Measurements from ENCODE around the gene ZNF841. TPM values are rescaled to one million over a fixed set of nuclear protein-coding genes. Genes with fewer than 3 reads are reported as not detected.
"Not testable (repeated sequence)": the region's sequence is repeated elsewhere in the genome, so short reads cannot be mapped to it uniquely, and the experiment has no call there.

The ZNF841 gene
- total RNA-seq, 1 donor from 2014 or later: 37.8 TPM

DNA sequence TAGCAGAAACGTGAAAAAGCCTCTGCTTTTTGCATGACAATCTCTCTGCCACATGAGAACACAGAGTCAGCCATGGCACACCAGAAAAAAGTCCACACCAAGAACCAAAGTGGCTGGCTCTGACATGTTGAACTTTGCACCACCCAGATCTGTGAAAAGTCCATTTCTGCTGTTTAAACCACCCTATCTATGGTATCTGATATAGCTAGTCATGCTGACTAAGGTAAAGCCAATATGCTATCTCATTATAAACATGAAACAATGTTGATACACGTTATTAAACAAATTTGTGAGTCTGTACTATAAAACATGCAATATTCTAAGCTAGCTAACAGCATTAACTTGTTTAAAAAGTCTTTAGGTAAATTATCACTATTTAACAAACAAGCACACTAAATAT lies 25.9 kb downstream of the ZNF841 start:
- H3K4me2 ChIP-seq (ENCODE audit: low read length): no peak overlapping the region
- no peak overlapping the region for H3K27ac Mint-ChIP-seq (ENCODE audit: unreplicated experiment)
- peaks cover 89% of the 10 kb centered on the region for H3K36me3 Mint-ChIP-seq (ENCODE audit: low read depth, unreplicated experiment)
- H3K27ac ChIP-seq (ENCODE audit: low read depth, low read length): no peak overlapping the region
- no peak overlapping the region for H3K4me3 ChIP-seq (ENCODE audit: insufficient read depth, low read depth, low read length)
- no peak overlapping the region for H3K4me3 Mint-ChIP-seq (ENCODE audit: unreplicated experiment)
- peaks cover 35% of the 10 kb centered on the region for H3K79me2 ChIP-seq (ENCODE audit: insufficient read depth, low read length)
- no peak for FAIRE-seq
- H3K36me3 ChIP-seq (ENCODE audit: insufficient read depth, low read length): peaks cover 44% of the 10 kb centered on the region
- no peak for DNase-seq (ENCODE audit: low read depth)
- H3K27me3 Mint-ChIP-seq (ENCODE audit: low read depth, unreplicated experiment): no peaks in the 10 kb centered on the region
- no peaks in the 10 kb centered on the region for H3K27me3 ChIP-seq (ENCODE audit: insufficient read depth, low read length)
- peaks cover 13% of the 10 kb centered on the region for H4K20me1 ChIP-seq (ENCODE audit: insufficient read depth, low read length)
- no peaks in the 10 kb centered on the region for H3K4me1 ChIP-seq (ENCODE audit: insufficient read depth, low read length)
- peaks cover 79% of the 10 kb centered on the region for H3K9me3 Mint-ChIP-seq (ENCODE audit: unreplicated experiment)
- no peak overlapping the region for H3K9ac ChIP-seq (ENCODE audit: low read length)
- H2AFZ ChIP-seq (ENCODE audit: low read depth, low read length): no peak overlapping the region
- TF ChIP-seq, protein P1, sequence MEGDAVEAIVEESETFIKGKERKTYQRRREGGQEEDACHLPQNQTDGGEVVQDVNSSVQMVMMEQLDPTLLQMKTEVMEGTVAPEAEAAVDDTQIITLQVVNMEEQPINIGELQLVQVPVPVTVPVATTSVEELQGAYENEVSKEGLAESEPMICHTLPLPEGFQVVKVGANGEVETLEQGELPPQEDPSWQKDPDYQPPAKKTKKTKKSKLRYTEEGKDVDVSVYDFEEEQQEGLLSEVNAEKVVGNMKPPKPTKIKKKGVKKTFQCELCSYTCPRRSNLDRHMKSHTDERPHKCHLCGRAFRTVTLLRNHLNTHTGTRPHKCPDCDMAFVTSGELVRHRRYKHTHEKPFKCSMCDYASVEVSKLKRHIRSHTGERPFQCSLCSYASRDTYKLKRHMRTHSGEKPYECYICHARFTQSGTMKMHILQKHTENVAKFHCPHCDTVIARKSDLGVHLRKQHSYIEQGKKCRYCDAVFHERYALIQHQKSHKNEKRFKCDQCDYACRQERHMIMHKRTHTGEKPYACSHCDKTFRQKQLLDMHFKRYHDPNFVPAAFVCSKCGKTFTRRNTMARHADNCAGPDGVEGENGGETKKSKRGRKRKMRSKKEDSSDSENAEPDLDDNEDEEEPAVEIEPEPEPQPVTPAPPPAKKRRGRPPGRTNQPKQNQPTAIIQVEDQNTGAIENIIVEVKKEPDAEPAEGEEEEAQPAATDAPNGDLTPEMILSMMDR (IDR thresholded peaks at IDR 0.05; ENCODE audit: insufficient read depth, low read depth, low read length): no peak
- no peak for TF ChIP-seq EZH2 (IDR thresholded peaks at IDR 0.05; ENCODE audit: insufficient read depth, low read length)
- no peaks in the 10 kb centered on the region for H3K4me1 Mint-ChIP-seq (ENCODE audit: low read depth, unreplicated experiment)
- peaks cover 60% of the 10 kb centered on the region for H3K9me3 ChIP-seq (ENCODE audit: insufficient read depth, low read depth, low read length)

DNA sequence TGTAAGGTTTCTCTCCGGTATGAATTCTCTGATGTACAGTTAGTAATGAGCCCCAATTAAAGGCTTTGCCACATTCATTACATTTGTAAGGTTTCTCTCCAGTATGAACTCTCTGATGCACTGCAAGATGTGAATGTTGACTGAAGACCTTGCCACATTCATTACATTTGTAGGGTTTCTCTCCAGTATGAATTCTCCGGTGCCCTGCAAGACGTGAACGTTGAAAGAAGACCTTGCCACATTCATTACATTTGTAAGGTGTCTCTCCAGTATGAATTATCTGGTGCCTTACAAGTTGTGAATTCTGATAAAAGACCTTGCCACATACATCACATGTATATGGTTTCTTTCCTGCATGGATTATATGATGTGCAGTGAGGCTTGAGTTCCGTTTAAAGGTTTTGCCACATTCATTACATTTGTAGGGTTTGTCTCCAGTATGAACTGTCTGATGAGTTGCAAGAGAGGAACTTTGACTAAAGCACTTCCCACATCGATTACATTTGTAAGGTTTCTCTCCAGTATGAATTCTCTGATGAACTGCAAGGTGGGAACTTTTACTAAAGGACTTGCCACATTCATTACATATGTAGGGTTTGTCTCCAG lies 29.2 kb downstream of the ZNF841 start:
- Histone ChIP-seq H4K20me1 (ENCODE audit: insufficient read depth, low read length) (peaks cover 17% of the 10 kb centered on the region), H3K79me2 (ENCODE audit: insufficient read depth, low read length) (peaks cover 28% of the 10 kb centered on the region), H3K4me3 (ENCODE audit: insufficient read depth, low read depth, low read length) (no peak overlapping the region), H3K4me2 (ENCODE audit: low read length) (no peak overlapping the region), H3K27me3 (ENCODE audit: insufficient read depth, low read length) (no peaks in the 10 kb centered on the region), H3K27ac (ENCODE audit: low read depth, low read length) (no peak overlapping the region), H2AFZ (ENCODE audit: low read depth, low read length) (no peak overlapping the region), H3K36me3 (ENCODE audit: insufficient read depth, low read length) (peaks cover 46% of the 10 kb centered on the region), H3K9ac (ENCODE audit: low read length) (no peak overlapping the region), H3K4me1 (ENCODE audit: insufficient read depth, low read length) (no peaks in the 10 kb centered on the region), H3K9me3 (ENCODE audit: insufficient read depth, low read depth, low read length) (peaks cover 75% of the 10 kb centered on the region)
- no peak overlapping the region for H3K27ac Mint-ChIP-seq (ENCODE audit: unreplicated experiment)
- no peaks in the 10 kb centered on the region for H3K4me1 Mint-ChIP-seq (ENCODE audit: low read depth, unreplicated experiment)
- H3K36me3 Mint-ChIP-seq (ENCODE audit: low read depth, unreplicated experiment): peaks cover 88% of the 10 kb centered on the region
- H3K27me3 Mint-ChIP-seq (ENCODE audit: low read depth, unreplicated experiment): no peaks in the 10 kb centered on the region
- TF ChIP-seq, protein P1 (IDR thresholded peaks at IDR 0.05; ENCODE audit: insufficient read depth, low read depth, low read length): no peak
- TF ChIP-seq EZH2 (IDR thresholded peaks at IDR 0.05; ENCODE audit: insufficient read depth, low read length): no peak
- DNase-seq (ENCODE audit: low read depth) (no peak), FAIRE-seq (no peak)
- H3K9me3 Mint-ChIP-seq (ENCODE audit: unreplicated experiment): peaks cover 87% of the 10 kb centered on the region
- H3K4me3 Mint-ChIP-seq (ENCODE audit: unreplicated experiment): no peak overlapping the region

DNA sequence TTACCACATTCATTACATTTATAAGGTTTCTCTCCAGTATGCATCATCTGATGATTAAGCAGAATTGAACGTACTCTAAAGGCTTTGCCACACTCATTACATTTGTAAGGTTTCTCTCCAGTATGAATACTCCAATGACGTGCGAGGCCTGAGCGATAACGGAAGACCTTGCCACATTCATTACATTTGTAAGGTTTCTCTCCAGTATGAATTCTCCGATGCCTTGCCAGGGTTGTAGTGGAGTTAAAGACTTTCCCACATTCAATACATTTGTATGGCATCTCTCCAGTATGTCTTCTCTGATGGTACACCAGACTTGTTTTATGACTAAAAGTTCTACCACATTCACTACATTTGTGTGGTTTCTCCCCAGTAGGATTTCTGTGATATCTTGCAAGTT lies 30.2 kb downstream of the ZNF841 start:
- Histone ChIP-seq H3K4me3 (ENCODE audit: insufficient read depth, low read depth, low read length) (no peak overlapping the region), H3K36me3 (ENCODE audit: insufficient read depth, low read length) (peaks cover 45% of the 10 kb centered on the region), H3K4me2 (ENCODE audit: low read length) (no peak overlapping the region), H3K79me2 (ENCODE audit: insufficient read depth, low read length) (peaks cover 23% of the 10 kb centered on the region), H3K27me3 (ENCODE audit: insufficient read depth, low read length) (no peaks in the 10 kb centered on the region), H3K9me3 (ENCODE audit: insufficient read depth, low read depth, low read length) (peaks cover 74% of the 10 kb centered on the region), H3K9ac (ENCODE audit: low read length) (no peak overlapping the region), H4K20me1 (ENCODE audit: insufficient read depth, low read length) (peaks cover 9% of the 10 kb centered on the region), H3K4me1 (ENCODE audit: insufficient read depth, low read length) (no peaks in the 10 kb centered on the region), H3K27ac (ENCODE audit: low read depth, low read length) (no peak overlapping the region), H2AFZ (ENCODE audit: low read depth, low read length) (no peak overlapping the region)
- DNase-seq (ENCODE audit: low read depth) (no peak), FAIRE-seq (no peak)
- Mint-ChIP-seq H3K4me3 (ENCODE audit: unreplicated experiment) (no peak overlapping the region), H3K4me1 (ENCODE audit: low read depth, unreplicated experiment) (no peaks in the 10 kb centered on the region), H3K27me3 (ENCODE audit: low read depth, unreplicated experiment) (no peaks in the 10 kb centered on the region), H3K9me3 (ENCODE audit: unreplicated experiment) (peaks cover 87% of the 10 kb centered on the region), H3K27ac (ENCODE audit: unreplicated experiment) (no peak overlapping the region), H3K36me3 (ENCODE audit: low read depth, unreplicated experiment) (peaks cover 87% of the 10 kb centered on the region)
- TF ChIP-seq, protein P1 (IDR thresholded peaks at IDR 0.05; ENCODE audit: insufficient read depth, low read depth, low read length): no peak
- TF ChIP-seq EZH2 (IDR thresholded peaks at IDR 0.05; ENCODE audit: insufficient read depth, low read length): no peak

DNA sequence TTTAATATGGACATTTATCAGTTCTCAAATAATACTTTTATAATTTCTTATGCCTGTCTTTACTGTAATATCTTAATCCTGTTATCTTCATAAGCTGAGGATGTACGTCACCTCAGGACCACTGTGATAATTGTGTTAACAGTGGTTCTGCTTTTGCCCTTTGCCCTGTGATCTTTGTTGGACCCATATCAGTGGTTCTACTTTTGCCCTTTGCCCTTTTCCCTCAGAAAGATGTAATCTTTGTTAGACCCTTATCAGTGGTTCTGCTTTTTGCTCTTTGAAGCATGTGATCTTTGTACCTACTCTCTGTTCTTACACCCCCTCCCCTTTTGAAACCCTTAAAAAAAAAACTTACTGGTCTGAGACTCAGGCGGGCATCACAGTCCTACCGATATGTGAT lies 39.1 kb downstream of the ZNF841 start:
- H4K20me1 ChIP-seq (ENCODE audit: insufficient read depth, low read length); DNase-seq (ENCODE audit: low read depth); H3K27me3 Mint-ChIP-seq (ENCODE audit: low read depth, unreplicated experiment); H3K4me3 ChIP-seq (ENCODE audit: insufficient read depth, low read depth, low read length); H3K4me3 Mint-ChIP-seq (ENCODE audit: unreplicated experiment); H3K27ac ChIP-seq (ENCODE audit: low read depth, low read length); H3K27me3 ChIP-seq (ENCODE audit: insufficient read depth, low read length); H3K36me3 ChIP-seq (ENCODE audit: insufficient read depth, low read length); H3K4me1 Mint-ChIP-seq (ENCODE audit: low read depth, unreplicated experiment); H3K4me2 ChIP-seq (ENCODE audit: low read length); H3K9ac ChIP-seq (ENCODE audit: low read length); H3K4me1 ChIP-seq (ENCODE audit: insufficient read depth, low read length); H3K79me2 ChIP-seq (ENCODE audit: insufficient read depth, low read length); H2AFZ ChIP-seq (ENCODE audit: low read depth, low read length); H3K27ac Mint-ChIP-seq (ENCODE audit: unreplicated experiment); FAIRE-seq: not testable (repeated sequence)
- H3K9me3 ChIP-seq (ENCODE audit: insufficient read depth, low read depth, low read length): peaks cover 15% of the 10 kb centered on the region
- Mint-ChIP-seq H3K9me3 (ENCODE audit: unreplicated experiment) (peaks cover 72% of the 10 kb centered on the region), H3K36me3 (ENCODE audit: low read depth, unreplicated experiment) (peaks cover 60% of the 10 kb centered on the region)

Data from astrocyte (in vitro differentiated cells and primary cell).